Bronchial epithelial cell (primary cell): ENCODE measurements around the gene CARD10. TPM values are rescaled to one million over a fixed set of nuclear protein-coding genes. Genes with fewer than 3 reads are reported as not detected.
A peak's percentile ranks its signal among the peaks of the same experiment; 100 is the strongest.

Experiments
- DNase-seq: peaks from one replicate; pipeline ENCODE4 v3.0.0-alpha.2; 2010; ENCODE audit warnings: low read depth
- FAIRE-seq: peaks from 2 replicates; lab custom pipeline; 2011; peaks lifted over from hg19 to GRCh38; lab: Jason Lieb, UNC
- H3K27me3 ChIP-seq: 2 replicates; pipeline ENCODE4 v1.5.1; 2011; ENCODE audit warnings: low read length; ENCODE audit not compliant: control insufficient read depth, insufficient read depth
- H3K36me3 ChIP-seq: 2 replicates; pipeline ENCODE4 v1.5.1; 2011; ENCODE audit warnings: low read length; ENCODE audit not compliant: control insufficient read depth, insufficient read depth
- H3K4me3 ChIP-seq: 2 replicates; pipeline ENCODE4 v1.5.1; 2011; ENCODE audit warnings: mild to moderate bottlenecking, low read depth, low read length, control low read depth
- CTCF ChIP-seq: IDR thresholded peaks from 2 replicates; pipeline ENCODE4 v1.5.1; 2011; ENCODE audit warnings: mild to moderate bottlenecking, moderate library complexity, low read length, control low read depth, inconsistent platforms; ENCODE audit not compliant: insufficient read depth, severe bottlenecking
- total RNA-seq: library from RNA; depleted of rRNA; stranded (reverse); fragments of >200 nt; gene quantifications from 2 replicates; pipeline ENCODE4 v1.2.1, GENCODE V29; 2014

CARD10 gene
- total RNA-seq, 1 donor from 2014 or later: 14.2 TPM

DNA sequence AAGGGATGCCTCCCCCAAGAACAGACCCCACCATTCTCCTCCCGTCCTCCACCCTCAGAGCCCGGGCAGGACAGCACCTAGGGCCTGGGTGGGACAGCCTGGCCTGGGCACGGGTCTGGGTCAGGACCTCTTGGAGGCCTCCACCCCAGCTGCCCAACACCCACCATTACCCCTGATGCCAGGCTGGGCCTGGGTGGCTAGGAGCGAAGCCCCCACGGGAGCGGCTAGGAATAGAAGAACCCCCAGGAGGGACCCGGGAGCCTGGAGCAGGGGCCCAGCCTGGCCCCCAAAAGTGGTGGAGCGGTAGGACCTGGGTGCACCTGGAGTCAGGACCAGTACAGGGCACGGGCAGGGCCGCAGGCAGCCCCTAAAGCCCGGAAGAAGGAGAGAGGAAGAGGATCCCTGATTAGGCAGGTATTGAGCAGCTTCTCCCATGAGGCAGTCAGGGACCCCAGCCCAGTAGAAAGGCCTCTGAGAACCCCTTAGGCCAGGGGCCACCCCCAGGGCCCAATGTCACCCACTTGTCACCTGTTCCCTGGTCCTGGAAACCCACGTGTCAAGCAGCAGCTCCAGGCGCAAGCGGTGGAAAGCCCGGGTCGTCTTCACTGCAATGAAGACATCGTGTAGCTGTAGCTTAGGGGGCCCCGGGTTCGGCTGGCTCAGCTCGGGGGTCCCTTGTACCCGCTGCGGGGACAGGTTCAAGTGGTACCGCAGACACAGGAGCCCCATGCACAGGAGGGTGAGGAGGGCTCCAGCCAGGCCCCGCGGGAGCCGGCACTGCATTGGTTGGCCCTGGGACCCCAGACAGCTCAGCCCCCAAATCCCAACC, 33.6 kb downstream of the CARD10 start:
- no peaks in the 10 kb centered on the region for H3K27me3 ChIP-seq
- TF ChIP-seq CTCF: no peak
- H3K36me3 ChIP-seq: peaks cover 2% of the 10 kb centered on the region
- H3K4me3 ChIP-seq: no peak overlapping the region
- FAIRE-seq: no peak
- no peak for DNase-seq

DNA sequence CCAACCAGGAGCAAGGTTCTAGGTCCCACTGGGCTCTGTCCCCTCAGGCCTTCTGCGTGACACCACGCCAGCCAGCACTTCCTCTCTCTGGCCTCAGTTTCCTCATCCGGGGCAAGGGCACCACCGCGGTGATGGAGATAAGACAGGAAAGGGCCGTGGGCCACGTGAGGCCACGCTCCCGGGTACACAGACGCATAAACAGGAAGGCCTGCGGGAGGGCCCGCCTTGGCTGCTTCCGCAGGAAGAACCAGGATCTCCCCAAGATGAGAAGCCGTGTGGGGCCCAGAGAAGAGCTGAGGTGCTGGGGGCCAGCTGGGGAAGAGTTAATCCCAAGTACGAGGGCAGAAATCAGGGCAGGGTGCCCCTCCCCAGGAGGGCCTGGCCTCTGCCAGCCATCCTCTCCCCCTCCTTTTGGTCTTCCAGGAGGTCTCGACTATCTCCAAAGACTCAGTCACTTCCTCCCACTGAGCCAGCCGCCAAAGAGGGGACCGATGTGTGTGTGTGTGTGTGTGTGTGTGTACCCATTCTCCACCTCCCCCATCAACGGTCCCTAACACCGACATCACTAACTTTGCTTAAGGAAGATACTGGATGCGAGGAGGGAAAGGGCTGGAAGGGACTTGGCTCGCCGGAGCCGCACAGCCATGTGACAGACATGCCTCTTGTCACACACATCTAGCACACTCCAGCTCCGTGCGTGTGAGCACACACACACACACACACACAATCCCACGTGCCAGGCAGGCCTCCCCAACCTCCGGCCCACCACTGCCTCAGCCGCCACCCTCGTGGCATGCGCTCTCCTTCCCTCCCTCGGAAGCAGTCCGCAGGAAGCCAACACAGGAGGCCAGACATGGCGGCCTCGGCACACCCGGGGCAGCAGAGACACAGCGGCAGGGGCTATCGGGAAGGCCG, 34.5 kb downstream of the CARD10 start:
- no peak overlapping the region for H3K4me3 ChIP-seq
- no peak for FAIRE-seq
- no peak for TF ChIP-seq CTCF
- DNase-seq: no peak
- H3K36me3 ChIP-seq: no peaks in the 10 kb centered on the region
- no peaks in the 10 kb centered on the region for H3K27me3 ChIP-seq

- Histone ChIP-seq H3K27me3 (no peaks in the 10 kb centered on the region), H3K36me3 (no peaks in the 10 kb centered on the region), H3K4me3 (no peak overlapping the region)
- FAIRE-seq (no peak), DNase-seq (no peak)
- TF ChIP-seq CTCF: no peak
Observed at GRCh38 chr22:37483050-37483449, 36.2 kb downstream of the CARD10 start.

GRCh38 chr22:37482244-37482643, 37.0 kb downstream of the CARD10 start:
- FAIRE-seq: peak; percentile 28

GRCh38 chr22:37481347-37481907, 37.8 kb downstream of the CARD10 start:
- Histone ChIP-seq H3K27me3 (no peaks in the 10 kb centered on the region), H3K4me3 (no peak overlapping the region)
- no peak for FAIRE-seq

More at GRCh38 chr22:37482244-37482643, 37.0 kb downstream of the CARD10 start:
- Histone ChIP-seq H3K36me3 (no peaks in the 10 kb centered on the region), H3K27me3 (no peaks in the 10 kb centered on the region), H3K4me3 (no peak overlapping the region)
- no peak for DNase-seq
- no peak for TF ChIP-seq CTCF

More at GRCh38 chr22:37481347-37481907, 37.8 kb downstream of the CARD10 start:
- DNase-seq: no peak
- TF ChIP-seq CTCF: no peak
- H3K36me3 ChIP-seq: no peaks in the 10 kb centered on the region
